Glutamatergic neuron (in vitro differentiated cells): ENCODE data around the gene NKPD1. TPM values are rescaled to one million over a fixed set of nuclear protein-coding genes. Genes with fewer than 3 reads are reported as not detected.

ENCODE experiments used
- DNase-seq: peaks from one replicate; pipeline ENCODE4 v3.0.0; 2022
- H3K27ac Mint-ChIP-seq: one replicate; pipeline ENCODE4 v1.8.0; 2020; ENCODE audit warnings: mild to moderate bottlenecking, mixed read lengths, inconsistent platforms; ENCODE audit not compliant: unreplicated experiment
- H3K27me3 Mint-ChIP-seq: one replicate; pipeline ENCODE4 v1.8.0; 2020; ENCODE audit warnings: mild to moderate bottlenecking, moderate library complexity, mixed read lengths, inconsistent platforms; ENCODE audit not compliant: unreplicated experiment
- H3K36me3 Mint-ChIP-seq: one replicate; pipeline ENCODE4 v1.8.0; 2020; ENCODE audit warnings: mild to moderate bottlenecking, mixed read lengths, inconsistent platforms; ENCODE audit not compliant: unreplicated experiment
- H3K4me1 Mint-ChIP-seq: one replicate; pipeline ENCODE4 v1.8.0; 2020; ENCODE audit warnings: mild to moderate bottlenecking, low read depth, mixed read lengths, inconsistent platforms; ENCODE audit not compliant: unreplicated experiment
- H3K4me3 Mint-ChIP-seq: one replicate; pipeline ENCODE4 v1.8.0; 2020; ENCODE audit warnings: mild to moderate bottlenecking, mixed read lengths, inconsistent platforms; ENCODE audit not compliant: unreplicated experiment
- H3K9me3 Mint-ChIP-seq: one replicate; pipeline ENCODE4 v1.8.0; 2020; ENCODE audit warnings: mild to moderate bottlenecking, moderate library complexity, mixed read lengths, inconsistent platforms; ENCODE audit not compliant: unreplicated experiment
- CTCF ChIP-seq: fragments of 200-600 bp; sonication (generic); IDR thresholded peaks from one replicate; pipeline ENCODE4 v1.5.0; 2021; ENCODE audit not compliant: partially characterized antibody, unreplicated experiment
- total RNA-seq: library from RNA; stranded (reverse); fragmentation: NEBNext Ultra II Directional; extraction: Animal tissue kit (Norgen Biotek cat#: 25700); gene quantifications from one replicate; pipeline ENCODE4 v1.2.1, GENCODE V29; 2021; ENCODE audit not compliant: unreplicated experiment

The NKPD1 gene
- total RNA-seq, 1 donor from 2014 or later: 1.2 TPM

GRCh38 chr19:45135176-45135885 lies 25.5 kb downstream of the NKPD1 start:
- DNase-seq: no peak
- Mint-ChIP-seq H3K4me3 (no peak overlapping the region), H3K36me3 (peaks cover 4% of the 10 kb centered on the region), H3K4me1 (peaks cover 32% of the 10 kb centered on the region), H3K9me3 (peaks cover 10% of the 10 kb centered on the region), H3K27ac (peak overlapping the region; percentile 38), H3K27me3 (peaks cover 2% of the 10 kb centered on the region)
- TF ChIP-seq CTCF: no peak

GRCh38 chr19:45133661-45134060 lies 27.1 kb downstream of the NKPD1 start:
- no peak for TF ChIP-seq CTCF
- Mint-ChIP-seq H3K9me3 (peaks cover 10% of the 10 kb centered on the region), H3K27ac (peak overlapping the region; percentile 59), H3K4me1 (peaks cover 32% of the 10 kb centered on the region), H3K27me3 (peaks cover 2% of the 10 kb centered on the region), H3K4me3 (no peak overlapping the region), H3K36me3 (peaks cover 4% of the 10 kb centered on the region)
- no peak for DNase-seq

GRCh38 chr19:45130888-45131615 lies 29.7 kb downstream of the NKPD1 start:
- H3K36me3 Mint-ChIP-seq: no peaks in the 10 kb centered on the region
- no peak for DNase-seq
- no peak for TF ChIP-seq CTCF
- H3K4me1 Mint-ChIP-seq: peaks cover 12% of the 10 kb centered on the region
- peaks cover 2% of the 10 kb centered on the region for H3K9me3 Mint-ChIP-seq
- no peak overlapping the region for H3K4me3 Mint-ChIP-seq
- H3K27ac Mint-ChIP-seq: no peak overlapping the region
- H3K27me3 Mint-ChIP-seq: no peaks in the 10 kb centered on the region

- Mint-ChIP-seq H3K4me1 (peaks cover 10% of the 10 kb centered on the region), H3K27me3 (no peaks in the 10 kb centered on the region), H3K36me3 (no peaks in the 10 kb centered on the region), H3K9me3 (peaks cover 2% of the 10 kb centered on the region), H3K27ac (no peak overlapping the region), H3K4me3 (no peak overlapping the region)
- no peak for DNase-seq
- TF ChIP-seq CTCF: no peak
Observed at GRCh38 chr19:45130236-45130635, 30.5 kb downstream of the NKPD1 start.

GRCh38 chr19:45128806-45129205 lies 32.0 kb downstream of the NKPD1 start:
- no peaks in the 10 kb centered on the region for H3K36me3 Mint-ChIP-seq

More at GRCh38 chr19:45128806-45129205, 32.0 kb downstream of the NKPD1 start:
- H3K27me3 Mint-ChIP-seq: peaks cover 6% of the 10 kb centered on the region
- H3K4me3 Mint-ChIP-seq: no peak overlapping the region
- H3K27ac Mint-ChIP-seq: no peak overlapping the region
- peaks cover 6% of the 10 kb centered on the region for H3K9me3 Mint-ChIP-seq
- no peak for DNase-seq
- no peak for TF ChIP-seq CTCF
- H3K4me1 Mint-ChIP-seq: peaks cover 7% of the 10 kb centered on the region
